GM21526 (cell line): ENCODE results near the gene GARIN5A.

ENCODE experiments used
- ATAC-seq: cut with Tn5 transposase; IDR thresholded peaks from one replicate; pipeline ENCODE4 v1.9.1; 2021; ENCODE audit warnings: moderate library complexity; ENCODE audit not compliant: unreplicated experiment, low FRiP score

The GARIN5A gene

DNA sequence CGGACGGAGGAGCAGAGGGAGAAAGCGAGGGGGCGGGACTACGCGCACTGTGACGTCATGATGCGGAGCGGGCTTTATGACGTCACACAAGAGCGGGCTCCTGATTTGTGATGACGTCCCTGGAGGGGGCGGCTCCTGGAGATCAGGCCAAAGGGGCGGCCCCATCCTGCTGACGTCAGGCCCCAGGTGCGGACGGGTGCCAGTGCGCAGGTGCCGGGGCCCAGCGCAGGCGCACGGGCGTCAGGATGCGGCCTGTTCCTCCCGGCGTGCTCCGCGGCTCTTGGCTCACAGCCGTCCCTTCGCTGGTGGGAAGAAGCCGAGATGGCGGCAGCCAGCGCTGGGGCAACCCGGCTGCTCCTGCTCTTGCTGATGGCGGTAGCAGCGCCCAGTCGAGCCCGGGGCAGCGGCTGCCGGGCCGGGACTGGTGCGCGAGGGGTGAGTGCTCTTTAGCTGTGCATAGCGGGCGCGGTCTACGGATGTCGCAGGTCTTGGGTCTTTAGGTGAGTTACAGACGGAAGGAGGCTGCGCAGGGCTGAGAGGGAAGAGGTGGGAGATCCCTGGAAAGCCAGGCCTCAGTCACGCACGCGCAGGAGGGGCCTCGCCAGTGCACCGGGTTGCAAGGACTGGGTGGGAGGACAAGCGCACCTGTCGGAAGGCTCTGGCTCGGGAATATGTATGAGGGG, at the start of gene GARIN5A, which contains the start of gene EMC10:
TSS of gene GARIN5A (minus strand) at position 625 of the 683 bp plus-strand sequence. CDS start at position 165, 460 bp downstream.
TSS of gene EMC10 (plus strand) at position 284 of the 683 bp plus-strand sequence. CDS start at position 322, 38 bp downstream.
- peak; percentile 74 for ATAC-seq

DNA sequence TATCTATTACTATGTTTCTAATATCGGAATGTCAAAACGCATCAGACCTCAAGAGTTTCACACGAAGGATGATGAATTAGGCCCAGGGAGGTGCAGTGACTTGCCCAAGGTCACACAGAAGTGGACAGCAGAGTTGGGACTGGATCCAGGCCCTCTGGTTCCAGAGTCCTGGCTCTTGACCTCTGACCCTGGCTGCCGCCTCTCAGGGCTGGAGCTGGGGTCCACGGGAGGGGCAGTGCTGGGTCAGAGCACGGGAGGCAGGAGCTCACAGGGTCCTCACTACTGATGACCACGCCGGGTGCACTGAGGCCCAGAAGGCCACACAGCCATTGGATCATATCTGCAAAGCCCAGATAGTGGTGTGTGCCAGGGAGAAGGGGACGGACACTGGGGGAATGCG, 46.2 kb upstream of the GARIN5A start:
- no peak for ATAC-seq

DNA sequence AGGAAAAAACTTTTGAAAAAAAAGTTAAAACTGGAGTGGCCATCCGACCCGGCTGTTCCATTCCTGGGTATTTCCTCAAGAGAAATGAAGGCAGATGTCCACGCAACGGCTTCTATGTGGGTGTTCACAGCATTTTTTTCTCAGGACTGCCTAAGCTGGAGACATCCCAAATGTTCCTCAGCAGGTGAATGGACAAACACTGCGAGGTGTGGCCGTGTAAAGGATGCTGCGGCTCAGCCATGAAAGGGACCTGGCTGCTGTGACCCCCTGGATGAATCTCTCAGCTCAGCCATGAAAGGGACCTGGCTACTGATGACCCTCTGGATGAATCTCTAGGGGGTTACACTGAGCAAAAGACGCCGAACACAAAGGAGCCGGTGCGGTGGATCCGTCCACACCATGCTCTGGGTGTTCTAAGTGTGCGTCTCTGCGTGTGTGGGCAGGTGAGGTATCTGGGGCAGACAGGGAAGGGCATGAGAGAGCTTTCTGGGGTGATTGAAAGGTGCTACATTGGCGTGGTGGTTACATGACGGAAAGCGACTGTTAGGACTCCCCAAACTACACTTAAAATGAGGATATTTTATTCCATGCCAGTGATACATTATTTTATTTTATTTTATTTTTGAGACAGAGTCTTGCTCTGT, 44.3 kb upstream of the GARIN5A start:
- no peak for ATAC-seq

DNA sequence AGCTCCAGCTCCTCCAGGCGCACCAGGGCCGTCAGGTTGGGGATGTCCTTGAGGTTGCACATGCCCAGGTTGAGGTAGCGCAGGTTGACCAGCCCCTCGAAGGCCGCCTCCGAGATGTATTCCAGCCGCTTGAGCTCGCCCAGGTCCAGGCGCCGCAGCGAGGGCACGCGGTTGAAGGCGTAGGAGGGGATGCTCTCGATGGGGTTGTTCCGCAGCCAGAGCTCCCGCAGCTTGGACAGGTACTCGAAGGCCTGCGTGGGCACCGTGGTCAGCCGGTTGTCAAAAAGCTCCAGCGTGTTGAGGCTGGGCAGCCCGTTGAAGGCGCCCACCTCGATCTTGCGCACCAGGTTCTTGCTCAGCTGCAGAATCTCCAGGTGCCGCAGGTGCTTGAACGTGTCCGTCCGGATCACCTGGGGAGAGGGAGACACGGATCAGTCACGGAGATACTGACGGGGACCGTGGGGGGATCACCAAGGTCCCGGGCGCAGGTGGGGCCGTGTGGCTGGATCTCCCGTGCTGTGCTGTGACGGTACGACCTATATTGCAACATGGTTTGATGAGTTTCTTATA, 42.4 kb upstream of the GARIN5A start:
- no peak for ATAC-seq

DNA sequence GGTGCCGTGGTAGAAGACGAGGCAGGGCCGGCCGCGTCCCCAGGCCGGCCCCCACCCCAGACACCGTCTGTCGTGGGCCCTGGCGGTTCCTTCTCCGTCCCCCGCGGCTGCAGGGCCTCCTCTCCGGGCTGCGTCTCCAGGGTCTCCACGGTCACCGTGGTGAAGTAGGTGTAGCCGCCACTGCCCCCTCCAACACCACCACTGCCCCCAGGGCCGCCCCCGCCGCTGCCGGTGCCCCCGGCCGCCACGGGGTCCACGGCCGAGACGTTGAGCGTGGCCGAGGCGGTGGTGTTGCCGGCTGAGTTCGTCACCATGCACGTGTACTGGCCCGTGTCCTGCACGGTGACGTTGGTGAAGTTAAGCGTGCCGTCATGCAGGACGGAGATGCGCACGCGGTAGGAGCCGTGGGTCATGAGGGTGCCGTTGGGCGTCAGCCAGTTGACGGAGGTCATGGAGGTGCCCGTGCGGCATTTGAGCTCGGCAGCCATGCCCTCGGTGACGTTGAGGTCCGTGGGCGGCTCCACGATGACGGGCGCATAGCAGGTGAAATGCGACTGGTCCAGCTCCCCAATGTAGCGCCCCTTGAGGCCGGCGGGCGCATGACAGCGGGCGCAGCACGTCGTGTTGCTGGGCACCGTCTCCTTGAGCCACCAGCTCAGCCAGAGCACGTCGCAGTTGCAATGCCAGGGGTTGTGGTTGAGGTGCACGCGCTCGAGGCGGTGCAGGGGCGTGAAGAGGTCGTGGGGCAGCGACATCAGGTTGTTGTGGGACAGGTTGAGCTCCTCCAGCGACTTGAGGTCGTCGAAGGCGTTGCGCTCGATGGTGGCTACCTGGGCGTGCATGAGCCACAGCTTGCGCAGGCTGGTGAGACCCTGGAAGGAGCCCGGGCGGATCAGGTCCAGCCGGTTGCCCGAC, 41.7 kb upstream of the GARIN5A start:
- ATAC-seq: no peak

GRCh38 chr19:50517704-50518075, 41.0 kb upstream of the GARIN5A start:
- ATAC-seq: no peak

- ATAC-seq: no peak
These were observed 40.5 kb upstream of the GARIN5A start for GRCh38 chr19:50516964-50517703.

- no peak for ATAC-seq
These were observed 39.8 kb upstream of the GARIN5A start for GRCh38 chr19:50516456-50516855.

DNA sequence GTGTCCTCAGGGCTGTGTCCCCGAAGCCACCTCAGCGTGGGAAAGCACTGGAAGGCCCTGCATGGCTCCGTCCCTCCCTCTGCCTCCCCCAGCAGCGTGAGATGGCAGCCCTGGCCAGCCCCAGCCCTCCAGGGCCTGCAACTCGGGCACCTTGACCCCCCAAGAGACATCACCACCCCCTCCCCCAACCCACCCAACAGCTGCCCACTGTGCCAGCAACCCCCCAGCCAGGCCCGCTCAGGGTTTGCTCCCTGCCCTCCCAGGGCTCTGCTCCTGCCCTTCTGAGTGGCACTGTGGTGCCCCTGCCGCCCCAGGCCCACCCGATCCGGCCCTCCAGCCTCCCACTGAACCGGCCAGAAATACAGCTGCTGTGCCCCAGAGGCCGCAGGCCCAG, 38.5 kb upstream of the GARIN5A start:
- ATAC-seq: no peak

DNA sequence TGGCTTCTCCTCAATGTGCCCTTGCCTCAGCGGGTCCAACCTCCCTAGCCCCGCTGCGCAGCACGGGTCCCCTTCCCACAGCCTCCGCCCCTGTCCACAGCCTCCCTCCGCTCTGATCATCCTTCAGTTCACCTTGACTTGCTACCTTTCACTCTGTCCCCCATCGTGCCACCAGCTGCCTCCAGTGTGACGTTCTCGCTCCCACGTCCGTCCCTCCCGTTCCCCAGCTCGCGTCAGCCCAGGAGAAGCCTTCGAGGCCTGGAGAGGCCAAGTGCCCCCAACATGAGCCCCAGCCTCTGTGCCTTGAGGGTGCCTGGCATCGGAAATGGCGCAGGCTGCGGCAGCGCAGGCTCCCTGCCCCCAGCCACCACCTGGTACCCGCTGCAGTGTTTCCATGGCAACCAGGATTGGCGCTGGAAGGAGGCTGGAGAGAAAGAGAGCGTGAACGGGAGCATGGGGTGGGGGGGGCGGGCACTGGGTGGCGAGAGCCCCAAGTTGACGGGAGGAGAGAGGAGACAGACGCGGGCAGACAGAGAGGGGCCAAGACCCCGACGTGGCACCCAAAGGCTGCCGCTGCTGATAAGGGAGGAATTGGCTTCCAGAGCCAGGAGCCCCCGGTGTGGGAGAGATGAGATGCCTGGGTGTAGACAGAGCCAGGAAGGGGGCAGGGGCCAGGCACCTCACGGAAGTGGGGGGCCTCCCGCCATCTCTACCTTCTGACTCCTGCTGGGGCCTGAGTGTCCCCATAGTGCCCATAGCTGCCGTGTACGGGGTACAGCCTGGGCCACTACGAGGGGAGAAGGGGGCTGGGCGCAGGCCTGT, 37.9 kb upstream of the GARIN5A start:
- no peak for ATAC-seq

GRCh38 chr19:50513746-50514345, 37.2 kb upstream of the GARIN5A start, which contains the start of gene ASPDH:
ASPDH (minus strand) TSS chr19:50513913; CDS start chr19:50513823, 90 bp downstream.
- ATAC-seq: no peak

DNA sequence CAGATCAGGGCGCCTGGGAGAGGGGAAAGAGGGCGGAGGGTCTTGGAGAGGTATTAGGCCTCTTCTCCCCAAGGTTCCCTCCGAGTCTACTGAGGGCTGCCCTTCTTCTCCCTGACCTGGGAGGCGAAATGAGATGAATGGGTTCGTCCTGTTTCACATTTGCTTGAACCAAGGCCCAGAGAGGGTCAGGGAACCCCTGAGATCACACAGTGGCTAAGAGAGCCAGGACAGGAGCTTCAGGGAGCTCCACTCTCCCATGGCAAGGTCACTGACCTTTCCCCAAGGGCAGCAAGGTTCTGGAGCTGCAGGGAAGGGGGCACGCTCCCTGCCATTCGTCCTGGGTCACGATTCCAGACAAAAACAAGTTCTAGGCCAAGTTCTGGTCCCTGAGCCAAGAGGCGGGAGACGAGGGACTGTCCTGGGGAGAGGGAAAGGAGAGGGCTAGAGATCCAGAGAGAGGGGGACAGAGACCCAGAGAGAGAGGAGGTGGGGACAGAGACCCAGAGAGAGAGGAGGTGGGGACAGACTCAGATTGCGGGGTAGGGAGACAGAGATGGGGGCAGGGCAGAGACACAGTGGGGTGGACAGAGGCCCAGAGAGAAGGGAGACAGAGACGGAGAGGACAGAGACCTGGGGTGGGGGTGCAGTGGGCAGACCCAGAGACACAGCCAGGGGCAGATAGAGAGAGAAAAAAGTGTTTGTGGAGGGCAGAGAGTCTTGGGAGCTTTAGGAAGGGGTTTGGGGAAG, 36.5 kb upstream of the GARIN5A start:
- ATAC-seq: no peak

DNA sequence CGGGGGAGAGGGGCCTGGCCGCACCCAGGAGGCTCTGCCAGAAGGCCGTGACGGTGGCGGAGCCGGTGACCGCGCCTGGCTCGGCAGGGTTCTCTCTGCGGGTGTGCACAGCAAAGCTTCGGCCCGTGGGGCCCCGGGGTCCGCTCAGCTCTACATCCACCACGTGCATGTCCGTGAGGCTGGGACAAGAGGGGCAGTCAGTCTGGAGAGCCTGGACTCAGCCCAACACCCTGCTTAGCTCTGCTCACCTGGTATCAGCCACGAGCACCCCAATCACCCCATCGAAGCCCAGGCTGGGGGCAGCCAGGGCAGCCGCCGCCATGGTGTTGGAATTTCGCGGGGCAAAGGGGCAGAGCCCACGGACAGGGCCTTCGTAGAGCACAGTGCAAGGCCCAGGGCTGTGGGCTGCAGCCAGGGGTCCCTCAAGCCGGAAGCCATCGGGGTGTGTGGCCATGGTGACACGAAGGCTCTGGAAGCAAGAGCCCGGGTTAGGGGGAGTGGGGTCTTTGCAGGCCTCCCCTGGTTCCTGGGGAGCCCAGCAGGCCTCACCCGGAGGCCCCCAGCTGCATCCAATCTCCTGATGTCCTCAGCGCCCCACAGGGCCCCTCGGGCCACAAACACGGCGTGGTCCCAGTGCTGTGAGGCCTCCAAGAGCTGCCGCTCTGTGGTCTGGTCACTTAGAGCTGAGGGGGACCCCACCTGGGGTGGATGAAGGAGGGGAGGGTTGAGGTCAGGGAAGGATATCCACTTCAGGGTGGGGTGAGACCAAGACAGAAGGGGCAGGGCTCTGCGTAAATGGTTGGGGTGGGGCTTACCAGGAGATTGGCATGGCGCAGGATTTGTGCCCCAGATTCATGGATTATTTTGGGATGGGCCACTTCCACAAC, 35.7 kb upstream of the GARIN5A start:
- ATAC-seq: no peak

- peak; percentile 74 for ATAC-seq
These were observed 34.6 kb upstream of the GARIN5A start, which contains the start of gene JOSD2 for GRCh38 chr19:50511069-50511822. JOSD2 (minus strand) TSS chr19:50511191; CDS start chr19:50510431, 760 bp downstream.

DNA sequence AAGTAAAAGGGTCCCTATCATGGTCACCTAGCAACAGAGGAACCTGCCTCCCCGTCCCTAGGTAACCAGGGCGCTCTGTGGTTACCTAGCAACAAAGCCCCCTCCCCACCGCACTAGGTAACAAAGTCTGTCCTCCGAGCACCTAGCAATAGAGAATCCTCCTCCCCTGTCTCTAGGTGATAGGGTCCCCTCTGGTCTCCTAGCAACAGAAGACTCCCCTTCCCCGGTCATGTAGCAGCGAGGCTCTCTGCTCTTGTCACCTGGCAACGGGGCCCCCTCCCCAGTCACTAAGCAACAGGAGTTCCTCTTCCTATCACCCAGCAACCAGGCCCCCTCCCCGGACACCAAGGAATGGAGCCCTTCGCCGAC, 34.0 kb upstream of the GARIN5A start:
- no peak for ATAC-seq

DNA sequence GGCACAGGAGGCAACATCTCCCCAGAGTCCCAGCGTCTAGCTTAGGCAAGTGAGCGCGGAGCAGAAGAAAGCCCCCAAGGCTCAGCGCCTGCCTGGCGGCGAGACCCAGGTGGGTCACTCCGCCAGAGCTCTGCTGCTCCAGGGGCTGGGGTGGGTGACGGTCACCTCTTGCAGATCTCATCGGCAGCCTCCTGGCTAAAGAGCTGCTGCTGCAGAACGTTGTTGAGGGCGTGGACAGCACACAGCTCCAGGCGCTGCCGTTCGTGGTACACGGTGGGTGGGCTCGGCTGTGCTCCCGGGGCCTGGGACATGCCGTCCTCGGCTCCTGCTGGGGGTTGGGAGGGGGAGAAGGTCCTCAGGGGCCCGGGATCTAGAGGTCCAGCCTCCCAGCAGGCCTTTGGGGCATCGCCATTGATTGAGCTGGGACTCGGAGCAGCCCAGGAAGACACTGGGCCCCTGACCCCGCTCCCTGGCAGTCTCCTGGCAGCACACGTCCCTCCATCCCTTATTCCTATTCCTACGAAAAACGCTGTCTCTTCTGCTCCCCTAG, 33.5 kb upstream of the GARIN5A start:
- no peak for ATAC-seq
